Activated CD8-positive, alpha-beta memory T cell treated with anti-CD3 and anti-CD28 coated beads, Interleukin-2, amount 50 U/mL, for 24 hours (primary cell): ENCODE measurements around the gene TDRD1.

ENCODE experiments used
- DNase-seq: peaks from one replicate; pipeline ENCODE4 v3.0.0-alpha.2; 2020; ENCODE audit errors: extremely low read depth

The TDRD1 gene

GRCh38 chr10:114232561-114233176, 53.5 kb downstream of the TDRD1 start:
- DNase-seq = no peak

DNA sequence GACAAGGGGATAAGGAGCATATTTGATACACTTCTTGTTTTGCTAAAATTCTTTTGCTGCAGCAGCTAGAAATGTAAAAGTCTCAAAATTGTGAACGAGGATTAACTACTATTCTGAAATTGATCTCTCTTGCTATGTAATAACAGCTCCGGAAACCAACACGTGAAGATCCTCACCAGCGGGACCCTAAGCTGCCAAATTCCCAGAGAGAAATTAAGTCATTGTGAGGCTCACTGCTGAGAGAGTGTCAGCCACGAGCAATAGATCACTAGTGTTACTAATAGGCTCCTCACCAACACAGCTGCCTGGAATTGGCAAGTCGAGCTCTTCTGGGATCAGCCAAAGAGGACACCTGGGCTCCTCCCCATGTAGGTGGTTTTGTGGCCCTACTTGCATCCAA, 54.3 kb downstream of the TDRD1 start:
- no peak for DNase-seq

DNA sequence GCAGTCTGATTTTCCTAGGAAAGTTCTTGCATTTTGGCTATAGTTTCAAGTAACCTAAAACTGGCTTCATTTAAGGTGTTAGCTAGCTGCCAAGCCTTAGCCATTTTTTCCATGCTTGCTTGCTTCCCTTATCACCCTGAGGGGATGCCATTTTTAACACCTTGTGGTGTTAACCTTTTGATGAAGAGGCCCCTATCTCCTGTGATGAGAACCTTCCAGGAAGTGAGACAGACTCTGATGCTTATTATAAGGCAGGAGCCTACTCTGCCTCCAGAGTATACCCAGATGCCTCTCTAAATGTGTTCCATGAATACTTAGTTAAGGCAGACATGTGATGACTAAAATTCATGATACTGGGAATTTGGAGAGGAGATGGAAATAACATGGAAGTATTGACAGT, 55.0 kb downstream of the TDRD1 start:
- DNase-seq = no peak

- no peak for DNase-seq
These were observed 60.2 kb downstream of the TDRD1 start, which contains the start of gene VWA2 for GRCh38 chr10:114239117-114239993. Gene VWA2, plus strand, starts transcription at chr10:114239254. Its CDS starts 9,460 bp downstream, at chr10:114248714.

DNA sequence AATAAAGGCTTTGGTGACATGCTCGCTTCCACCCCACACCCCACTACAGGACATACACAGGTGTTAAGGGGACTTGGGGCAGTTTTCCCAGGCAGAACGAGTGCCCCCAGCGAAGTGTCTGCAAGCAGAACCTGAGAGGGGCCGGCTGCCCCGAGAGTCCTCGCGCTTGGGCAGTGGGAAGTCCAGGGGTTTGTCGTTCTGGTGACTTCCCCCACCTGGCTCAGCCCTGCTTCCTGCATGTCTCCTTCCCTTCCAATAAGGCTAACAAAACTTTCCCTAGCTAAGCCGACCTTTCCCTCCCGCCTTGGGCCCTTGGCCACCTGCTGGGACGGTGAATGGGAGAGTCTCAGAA, 60.8 kb downstream of the TDRD1 start:
- DNase-seq = no peak

DNA sequence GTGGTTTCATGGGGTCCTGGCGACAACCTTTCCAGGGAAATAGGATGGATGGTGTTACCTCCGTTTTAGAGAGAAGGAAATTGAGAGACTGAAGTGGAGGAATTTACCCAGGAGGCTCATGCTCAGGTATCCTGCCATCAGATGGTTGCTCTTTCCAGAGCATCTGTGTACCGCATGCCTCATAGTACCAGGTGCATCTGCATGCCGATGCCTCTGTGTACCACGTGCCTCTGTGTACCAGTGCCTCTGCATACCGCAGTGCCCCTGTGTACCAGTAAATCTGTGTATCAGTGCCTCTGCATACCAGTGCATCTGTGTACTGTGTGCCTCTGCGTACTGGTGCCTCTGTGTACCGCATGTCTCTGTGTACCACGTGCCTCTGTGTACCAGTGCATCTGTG, 63.1 kb downstream of the TDRD1 start:
- DNase-seq = no peak

GRCh38 chr10:114243661-114244060, 64.5 kb downstream of the TDRD1 start:
- no peak for DNase-seq

GRCh38 chr10:114244126-114244525, 65.0 kb downstream of the TDRD1 start:
- no peak for DNase-seq

- no peak for DNase-seq
These were observed 66.1 kb downstream of the TDRD1 start for GRCh38 chr10:114245121-114245791.

- DNase-seq = no peak
These were observed 67.6 kb downstream of the TDRD1 start for GRCh38 chr10:114246679-114247305.

DNA sequence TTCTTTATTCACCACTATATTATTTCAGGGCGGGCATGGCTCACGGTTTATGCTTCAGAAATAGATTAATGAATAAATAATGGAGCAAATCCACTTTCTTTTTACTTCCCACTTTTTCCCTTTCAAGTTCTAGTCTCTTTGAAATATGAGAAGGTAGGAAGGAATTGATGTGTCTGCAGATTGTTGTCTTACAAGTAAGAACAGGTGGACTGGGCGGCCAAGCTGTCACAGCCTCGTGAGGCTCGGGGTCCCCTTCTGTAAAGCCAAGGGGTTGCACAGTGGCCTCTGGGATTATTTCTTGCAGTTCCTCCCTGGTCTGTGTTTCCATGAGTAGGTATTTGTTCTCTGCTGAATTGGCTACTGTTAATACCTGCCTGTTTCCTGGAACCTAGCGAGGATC, 71.1 kb downstream of the TDRD1 start:
- DNase-seq = no peak

GRCh38 chr10:114250716-114251115, 71.6 kb downstream of the TDRD1 start:
- no peak for DNase-seq

DNA sequence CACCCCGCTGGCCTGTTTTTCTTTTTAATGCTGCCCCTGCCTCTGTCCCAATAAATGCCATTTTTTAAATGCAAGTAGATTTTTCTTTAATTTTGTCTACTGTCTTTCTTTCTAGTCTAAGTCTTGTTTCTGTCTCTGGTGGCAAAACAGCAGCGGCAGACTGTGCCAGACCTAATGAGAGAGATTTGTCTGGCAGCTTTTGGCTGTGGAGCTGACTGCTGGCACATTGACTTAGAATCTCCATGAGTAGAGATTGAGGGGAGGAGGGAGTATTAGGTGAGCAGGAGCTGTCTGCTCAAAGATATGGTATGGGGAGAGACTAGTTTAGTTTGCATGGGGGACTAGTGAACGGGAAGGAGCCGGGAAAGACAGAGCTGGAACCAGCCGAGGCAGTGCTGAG, 72.9 kb downstream of the TDRD1 start:
- no peak for DNase-seq

DNA sequence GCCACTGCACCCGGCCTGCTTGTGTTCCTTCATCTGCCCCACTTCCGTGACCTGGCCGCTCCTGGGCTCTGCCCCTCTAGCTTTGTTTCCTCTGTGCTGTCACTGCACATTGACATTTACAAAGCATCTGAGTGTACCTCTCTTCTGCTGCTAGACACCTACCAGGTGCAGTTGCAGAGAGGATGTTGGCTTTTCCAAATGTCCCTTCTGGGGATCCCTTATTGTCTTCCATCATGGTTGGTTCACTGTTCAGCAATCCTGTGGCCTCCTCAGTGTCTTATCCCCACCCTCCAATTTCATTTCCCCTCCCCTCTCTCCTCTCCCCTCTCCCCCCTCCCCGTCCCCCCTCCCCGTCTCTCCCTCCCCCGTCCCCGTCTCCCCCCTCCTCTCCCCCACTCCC, 73.7 kb downstream of the TDRD1 start:
- no peak for DNase-seq

GRCh38 chr10:114255227-114255626, 76.1 kb downstream of the TDRD1 start:
- DNase-seq = no peak

DNA sequence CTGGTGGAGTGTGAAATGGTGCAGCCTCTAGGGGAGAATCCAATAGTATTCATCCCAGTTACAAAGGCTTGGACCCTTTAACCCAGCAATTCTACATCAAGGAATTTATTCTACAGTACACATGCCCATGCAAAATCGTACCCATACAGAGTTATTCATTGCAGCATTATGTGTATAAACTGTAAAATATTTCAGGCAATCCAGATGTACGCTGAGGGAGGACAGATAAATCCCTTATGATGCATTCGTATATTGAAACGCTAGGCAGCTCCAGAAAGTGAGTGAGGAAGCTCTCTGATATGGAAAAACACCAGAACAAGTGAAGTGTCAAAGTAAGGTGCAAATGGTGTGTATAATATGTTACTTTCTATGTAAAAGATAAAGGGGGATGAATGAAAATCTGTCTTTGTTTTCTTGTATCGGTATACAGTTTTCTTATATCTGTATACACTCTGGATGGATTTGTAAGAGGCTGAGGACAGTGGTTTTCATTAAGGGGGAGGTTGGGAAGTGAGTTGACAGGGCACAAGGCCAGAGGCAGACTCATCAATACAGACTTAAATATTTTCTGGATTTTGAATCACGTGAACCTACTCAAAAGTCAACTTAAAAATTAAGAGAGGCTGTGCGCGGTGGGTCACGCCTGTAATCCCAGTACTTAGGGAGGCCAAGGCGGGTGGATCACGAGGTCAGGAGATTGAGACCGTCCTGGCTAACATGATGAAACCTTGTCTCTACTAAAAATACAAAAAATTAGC, 77.0 kb downstream of the TDRD1 start:
- no peak for DNase-seq

DNA sequence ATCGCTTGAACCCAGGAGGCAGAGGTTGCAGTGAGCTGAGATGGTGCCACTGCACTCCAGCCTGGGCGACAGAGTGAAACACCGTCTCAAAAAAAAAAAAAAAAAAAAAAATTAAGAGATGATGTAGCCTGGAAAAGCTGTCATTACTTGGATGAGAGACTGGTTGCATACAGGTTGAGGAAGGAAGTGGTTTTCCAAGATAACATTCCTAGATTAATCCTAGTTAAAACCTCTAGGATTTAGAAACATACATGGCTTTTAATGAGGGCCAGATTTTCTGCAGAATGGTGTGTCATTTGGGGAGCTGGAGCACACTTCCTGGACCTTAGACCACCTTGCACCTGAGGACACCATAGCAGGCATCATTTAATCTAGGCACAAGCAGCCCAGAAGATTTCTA, 77.7 kb downstream of the TDRD1 start:
- DNase-seq = no peak

- DNase-seq = no peak
These were observed 78.3 kb downstream of the TDRD1 start for GRCh38 chr10:114257498-114257897.

GRCh38 chr10:114258274-114258840, 79.2 kb downstream of the TDRD1 start:
- DNase-seq = no peak

DNA sequence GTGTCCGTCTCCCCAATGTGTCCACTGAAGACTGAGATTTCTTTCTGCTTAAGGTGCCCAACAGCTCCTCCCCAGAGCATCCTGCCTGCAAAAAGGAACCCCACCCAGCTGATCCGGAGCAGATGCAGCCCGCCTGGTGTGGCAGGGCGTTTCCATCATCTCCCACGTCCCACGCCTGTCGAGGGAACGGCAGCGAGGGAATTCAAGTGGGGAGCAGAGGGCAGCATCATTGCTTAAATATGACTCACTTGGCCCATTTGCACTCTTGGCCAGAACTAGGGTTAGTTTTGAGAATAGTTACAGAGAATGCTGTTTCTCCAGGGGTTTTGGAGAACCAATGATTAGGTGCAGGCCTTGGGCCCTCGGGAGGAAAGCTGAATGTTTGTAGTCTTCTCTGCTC, 80.7 kb downstream of the TDRD1 start:
- no peak for DNase-seq

GRCh38 chr10:114260366-114260765, 81.2 kb downstream of the TDRD1 start:
- no peak for DNase-seq
